Uterus (tissue), 2 donors: ENCODE data around the gene LRRC71.

Experiments used
- CTCF ChIP-seq, 4 experiments: fragments of 200-600 bp in 2 of 4; fragments of 450-650 bp in 2 of 4; sonication (generic) in 2 of 4; IDR thresholded peaks; one replicate each; pipeline ENCODE4 v1.5.1; 2016 to 2019; ENCODE audit warnings: antibody characterized with exemption in 4 of 4, mild to moderate bottlenecking in 2 of 4, moderate library complexity in 1 of 4
- POLR2A ChIP-seq, 2 donors: fragments of 450-650 bp; IDR thresholded peaks; one replicate each; pipeline ENCODE4 v1.6.1; 2016; ENCODE audit warnings: antibody characterized with exemption in 2 of 2, mild to moderate bottlenecking in 1 of 2, moderate library complexity in 1 of 2

DNA sequence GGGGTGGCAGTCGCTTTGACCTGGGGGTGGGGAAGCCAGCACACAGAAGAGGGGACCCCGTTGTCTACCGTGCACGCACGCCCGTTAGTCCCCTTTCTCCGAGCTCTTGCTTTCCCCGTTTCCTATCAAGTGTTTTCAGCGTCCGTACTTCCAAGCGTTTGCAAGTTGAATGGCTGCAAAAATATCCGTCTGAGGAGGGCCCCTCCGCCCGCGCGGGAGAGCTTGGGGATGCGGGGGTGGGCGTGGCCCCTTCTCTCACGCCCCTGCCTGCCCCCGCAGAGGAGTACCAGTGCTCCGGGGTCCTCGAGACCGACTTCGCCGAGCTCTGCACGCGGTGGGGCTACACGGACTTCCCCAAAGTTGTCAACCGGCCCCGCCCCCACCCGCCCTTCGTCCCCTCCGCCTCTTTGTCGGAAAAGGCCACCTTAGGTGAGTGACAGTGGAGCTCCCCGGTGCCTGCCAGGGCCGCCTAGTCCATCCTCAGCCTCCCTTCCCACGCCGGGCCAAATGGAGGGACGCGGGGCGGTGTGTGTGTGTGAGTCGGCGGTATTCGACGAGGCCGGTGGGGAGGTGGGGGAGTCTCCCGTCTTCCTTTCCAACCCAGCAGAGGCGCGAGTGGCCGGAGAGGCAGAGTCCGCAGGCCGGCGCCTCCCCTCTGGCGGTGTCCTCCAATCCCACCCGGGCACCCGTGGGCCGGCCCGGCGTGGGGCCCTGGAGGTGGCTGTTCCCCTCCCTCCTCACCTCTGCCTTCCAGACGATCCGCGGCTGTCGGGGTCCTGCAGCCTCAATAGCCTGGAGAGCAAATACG, 3.4 kb downstream of the LRRC71 start:
- TF ChIP-seq CTCF (IDR thresholded peaks at IDR 0.05) (no peak), POLR2A (IDR thresholded peaks at IDR 0.05) (no peak)
